Mucosa of rectum (tissue), 2 donors: Measurements from ENCODE around the gene KRTAP13-2.

Experiments used
- H3K27ac ChIP-seq, 2 donors: one replicate each; pipeline ENCODE4 v1.7.0; 2013; ENCODE audit warnings: inconsistent platforms in 2 of 2, low read depth in 2 of 2, low read length in 2 of 2
- H3K27me3 ChIP-seq, 2 donors: one replicate each; pipeline ENCODE4 v1.7.0; 2013; ENCODE audit warnings: low read length in 2 of 2; ENCODE audit not compliant: control insufficient read depth in 2 of 2, insufficient read depth in 2 of 2
- H3K36me3 ChIP-seq, 2 donors: one replicate each; pipeline ENCODE4 v1.7.0; 2013; ENCODE audit warnings: low read length in 2 of 2; ENCODE audit not compliant: control insufficient read depth in 2 of 2, insufficient read depth in 2 of 2
- H3K4me1 ChIP-seq, 2 donors: one replicate each; pipeline ENCODE4 v1.7.0; 2013; ENCODE audit warnings: low read length in 2 of 2, mild to moderate bottlenecking in 1 of 2; ENCODE audit not compliant: control insufficient read depth in 2 of 2, insufficient read depth in 2 of 2
- H3K4me3 ChIP-seq, 2 donors: one replicate each; pipeline ENCODE4 v1.7.0; 2013; ENCODE audit warnings: low read length in 2 of 2
- H3K9ac ChIP-seq, 2 donors: one replicate each; pipeline ENCODE4 v1.7.0; 2013; ENCODE audit warnings: low read length in 2 of 2, low read depth in 1 of 2, mild to moderate bottlenecking in 1 of 2
- H3K9me3 ChIP-seq, 2 donors: one replicate each; pipeline ENCODE4 v1.7.0; 2013; ENCODE audit warnings: low read length in 2 of 2; ENCODE audit not compliant: control insufficient read depth in 2 of 2
- donor health status: healthy.
- donor health status: Normal muscosa, but diverticular disease.

The KRTAP13-2 gene

DNA sequence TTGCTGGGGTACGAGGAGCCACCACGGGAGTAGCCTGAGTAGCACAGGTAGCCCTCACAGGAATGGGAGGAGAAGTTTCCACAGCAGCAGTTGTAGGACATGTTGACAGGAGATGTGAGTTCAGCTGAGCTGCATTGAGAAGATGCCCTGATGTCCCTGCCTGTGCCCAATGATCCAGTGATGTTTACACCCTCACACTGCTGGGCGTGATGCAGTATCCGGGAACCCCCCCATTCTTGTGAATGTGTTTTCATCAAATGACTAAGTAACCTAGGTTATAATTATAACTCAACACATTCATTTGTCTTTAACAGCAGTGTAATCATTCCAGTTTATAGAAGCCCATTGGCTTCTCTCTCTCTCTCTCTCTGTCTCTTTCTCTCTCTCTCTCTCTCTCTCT is 23.6 kb downstream of the KRTAP13-2 start, which contains the start of gene KRTAP23-1:
TSS of gene KRTAP23-1 (minus strand) at position 101 of the 400 bp plus-strand sequence. CDS start at position 101, 0 bp downstream.
- H3K27ac ChIP-seq, result no peak within 1 kb of the TSS
- H3K9ac ChIP-seq, result no peak within 1 kb of the TSS
- no peaks in the 10 kb centered on the region for H3K27me3 ChIP-seq
- H3K36me3 ChIP-seq, result no peaks in the 10 kb centered on the region
- H3K4me3 ChIP-seq, result no peak within 1 kb of the TSS
- no peaks in the 10 kb centered on the region for H3K4me1 ChIP-seq
- H3K9me3 ChIP-seq, result no peaks in the 10 kb centered on the region

DNA sequence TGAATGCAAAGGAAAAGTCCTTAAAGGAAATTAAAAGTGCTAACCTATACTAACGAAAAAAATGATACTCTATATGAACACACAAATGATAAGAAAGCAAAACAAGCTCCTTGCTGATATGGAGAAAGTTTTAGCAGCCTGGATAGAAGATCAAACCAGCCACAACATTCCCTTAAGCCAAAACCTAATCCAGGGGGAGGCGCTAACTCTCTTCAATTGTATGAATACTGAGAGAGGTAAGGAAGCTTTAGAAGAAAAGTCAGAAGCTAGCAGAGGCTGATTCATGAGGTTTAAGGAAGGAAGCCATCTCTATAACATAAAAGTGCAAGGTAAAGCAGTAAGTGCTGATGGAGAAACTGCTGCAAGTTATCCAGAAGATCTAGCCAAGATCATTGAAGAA is 27.1 kb downstream of the KRTAP13-2 start:
- H3K4me1 ChIP-seq, result no peaks in the 10 kb centered on the region
- no peak overlapping the region for H3K9ac ChIP-seq
- no peak overlapping the region for H3K27ac ChIP-seq
- H3K9me3 ChIP-seq, result no peaks in the 10 kb centered on the region
- H3K27me3 ChIP-seq, result no peaks in the 10 kb centered on the region
- H3K36me3 ChIP-seq, result no peaks in the 10 kb centered on the region
- H3K4me3 ChIP-seq, result no peak overlapping the region

DNA sequence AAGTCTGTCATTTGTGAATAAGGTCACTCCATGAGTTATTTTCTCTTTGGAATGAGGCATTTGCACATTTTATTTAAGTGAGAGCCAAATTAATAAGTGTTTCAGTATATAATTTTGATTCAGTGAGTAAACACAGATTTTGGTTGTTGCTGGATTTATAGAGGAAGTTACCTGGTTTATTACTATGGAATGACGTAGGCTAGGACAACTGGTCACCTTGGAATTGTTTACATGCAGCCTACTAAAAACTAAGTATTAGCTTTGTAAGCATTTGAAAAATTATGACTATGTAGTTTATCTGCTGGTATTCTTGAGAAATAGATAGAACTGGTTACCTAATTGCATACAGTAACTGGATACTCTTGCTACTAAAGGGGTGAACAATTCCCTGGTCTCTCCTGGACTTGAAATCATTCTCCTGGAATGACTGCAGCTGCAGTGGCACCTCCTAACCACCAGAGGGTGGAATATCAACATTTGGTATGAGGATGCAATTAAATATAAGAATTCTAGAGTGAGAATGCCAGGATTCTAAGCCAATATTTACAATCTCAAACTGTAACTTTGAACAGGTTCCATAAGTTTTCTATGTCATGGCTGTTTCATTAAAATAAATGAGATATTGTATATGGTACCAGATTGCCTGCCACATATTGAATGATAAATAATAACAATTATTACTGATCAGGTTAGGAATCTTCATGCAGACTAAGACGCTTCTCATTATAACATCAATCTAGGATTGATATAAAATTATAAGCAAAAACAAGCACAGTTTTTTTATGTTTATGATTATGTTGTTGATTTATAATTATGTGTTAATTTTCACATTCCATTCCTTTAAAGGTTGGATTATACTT is 31.1 kb downstream of the KRTAP13-2 start:
- H3K36me3 ChIP-seq, result no peaks in the 10 kb centered on the region
- no peaks in the 10 kb centered on the region for H3K9me3 ChIP-seq
- H3K27ac ChIP-seq, result no peak overlapping the region
- H3K4me1 ChIP-seq, result no peaks in the 10 kb centered on the region
- no peak overlapping the region for H3K4me3 ChIP-seq
- no peaks in the 10 kb centered on the region for H3K27me3 ChIP-seq
- no peak overlapping the region for H3K9ac ChIP-seq

DNA sequence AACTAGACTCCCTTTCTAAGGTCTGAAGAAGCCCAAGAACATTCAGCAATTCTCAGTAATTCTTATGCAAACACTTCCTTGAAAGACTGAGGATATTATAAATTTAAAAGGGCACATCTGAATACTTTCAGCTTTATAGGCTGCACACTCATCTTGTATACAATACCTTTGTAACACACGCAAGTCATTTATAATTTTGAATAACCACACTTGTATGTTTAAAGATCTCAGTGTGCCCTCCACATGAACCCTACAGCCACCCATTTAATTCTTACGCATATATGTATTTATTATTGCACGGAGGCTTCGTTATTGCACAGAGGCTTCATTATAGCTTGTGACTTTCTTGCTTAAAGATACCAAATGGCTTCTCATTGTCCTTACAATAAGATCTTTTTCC is 33.4 kb downstream of the KRTAP13-2 start:
- Histone ChIP-seq H3K9ac (no peak overlapping the region), H3K27me3 (no peaks in the 10 kb centered on the region), H3K4me1 (no peaks in the 10 kb centered on the region), H3K4me3 (no peak overlapping the region), H3K9me3 (no peaks in the 10 kb centered on the region), H3K36me3 (no peaks in the 10 kb centered on the region), H3K27ac (no peak overlapping the region)

DNA sequence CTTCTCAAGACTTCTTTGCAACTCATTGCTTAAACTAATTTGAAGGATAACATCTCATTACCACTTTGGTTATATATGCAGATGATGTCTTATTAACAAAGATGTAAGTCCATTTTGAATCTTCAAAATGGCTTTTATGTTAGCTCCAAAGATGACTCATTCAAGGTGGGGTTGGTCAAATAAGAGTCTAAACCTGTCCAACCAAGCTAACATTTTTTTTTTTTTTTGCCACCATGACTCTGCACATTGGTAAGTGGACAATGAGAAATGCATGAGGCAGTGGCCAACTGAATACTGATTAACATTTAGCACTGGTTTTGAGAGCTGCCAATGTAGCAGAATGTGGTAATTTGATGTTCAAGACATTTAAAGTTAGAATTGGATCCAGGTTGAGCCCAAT is 34.3 kb downstream of the KRTAP13-2 start:
- Histone ChIP-seq H3K4me3 (no peak overlapping the region), H3K27me3 (no peaks in the 10 kb centered on the region), H3K9ac (no peak overlapping the region), H3K4me1 (no peaks in the 10 kb centered on the region), H3K36me3 (no peaks in the 10 kb centered on the region), H3K27ac (no peak overlapping the region), H3K9me3 (no peaks in the 10 kb centered on the region)

DNA sequence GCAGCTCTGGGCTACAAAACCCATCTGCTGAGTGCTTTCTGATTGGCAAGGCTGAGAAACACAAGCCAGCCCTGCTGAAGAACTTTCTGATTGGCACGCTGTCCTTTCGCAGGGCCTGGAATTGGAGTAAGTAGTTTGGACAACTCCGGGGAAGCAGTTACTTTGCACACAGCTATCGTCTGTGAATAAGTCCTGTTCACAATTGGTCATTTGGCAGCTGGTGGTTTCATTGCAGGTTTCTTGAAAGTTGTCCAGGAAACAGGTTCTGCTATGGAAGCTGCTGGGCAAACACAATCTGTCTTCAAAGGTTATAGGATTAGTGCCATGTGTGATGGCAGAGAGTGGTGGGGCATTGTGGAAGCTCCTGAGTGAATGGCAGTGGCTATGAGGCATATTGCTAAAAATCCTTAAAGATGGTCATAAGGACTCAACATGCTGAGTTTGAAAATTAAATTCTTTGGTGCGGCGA is 34.8 kb downstream of the KRTAP13-2 start, which contains the start of gene KRTAP27-1:
TSS of gene KRTAP27-1 (minus strand) at position 419 of the 469 bp plus-strand sequence. CDS start at position 393, 26 bp downstream.
- no peaks in the 10 kb centered on the region for H3K9me3 ChIP-seq
- H3K4me3 ChIP-seq, result no peak within 1 kb of the TSS
- no peaks in the 10 kb centered on the region for H3K4me1 ChIP-seq

DNA sequence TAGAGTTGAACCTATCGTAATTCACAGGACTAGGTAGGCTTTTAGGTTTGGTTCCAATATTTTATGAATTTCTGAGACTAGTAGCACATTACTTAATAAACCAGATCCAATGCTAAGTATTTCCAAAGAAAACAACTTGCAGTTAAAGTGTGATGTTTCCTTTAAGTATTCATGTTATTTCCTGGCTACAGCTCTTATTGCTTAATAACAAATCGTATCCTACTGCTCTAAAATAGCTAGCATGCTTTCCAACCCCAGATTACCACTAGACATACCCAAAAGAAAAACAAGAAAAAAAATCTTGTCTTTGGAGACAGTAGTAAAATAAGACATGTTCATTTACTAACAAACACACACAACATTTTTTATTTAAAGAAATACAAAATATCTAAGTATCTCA is 35.5 kb downstream of the KRTAP13-2 start:
- Histone ChIP-seq H3K27ac (no peak overlapping the region), H3K27me3 (no peaks in the 10 kb centered on the region), H3K4me3 (no peak overlapping the region), H3K4me1 (no peaks in the 10 kb centered on the region), H3K9ac (no peak overlapping the region), H3K9me3 (no peaks in the 10 kb centered on the region), H3K36me3 (no peaks in the 10 kb centered on the region)

More for the DNA sequence above, 34.8 kb downstream of the KRTAP13-2 start, which contains the start of gene KRTAP27-1:
- Histone ChIP-seq H3K27ac (no peak within 1 kb of the TSS), H3K36me3 (no peaks in the 10 kb centered on the region), H3K9ac (no peak within 1 kb of the TSS), H3K27me3 (no peaks in the 10 kb centered on the region)

DNA sequence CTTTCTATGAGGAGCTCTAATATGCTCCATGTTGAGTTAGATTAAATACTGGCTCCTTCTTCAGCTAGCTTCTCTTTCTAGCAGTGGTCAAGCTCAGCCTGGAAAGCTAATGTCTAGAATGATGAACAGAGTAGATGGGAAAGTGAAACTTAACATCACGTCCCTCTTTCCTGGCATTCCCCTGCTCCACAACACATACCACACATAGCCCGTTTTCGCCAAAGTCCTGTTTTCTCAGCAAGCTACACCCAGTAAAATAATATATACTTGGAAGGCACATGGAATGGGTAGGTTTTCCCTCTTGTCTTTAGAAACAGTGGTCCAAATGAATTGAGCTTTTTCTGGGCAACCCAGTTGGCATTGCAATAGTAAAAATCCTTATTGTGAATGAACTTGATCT is 38.3 kb downstream of the KRTAP13-2 start:
- H3K9me3 ChIP-seq, result no peaks in the 10 kb centered on the region
- no peaks in the 10 kb centered on the region for H3K4me1 ChIP-seq
- H3K9ac ChIP-seq, result no peak overlapping the region
- no peaks in the 10 kb centered on the region for H3K27me3 ChIP-seq
- no peak overlapping the region for H3K4me3 ChIP-seq
- no peaks in the 10 kb centered on the region for H3K36me3 ChIP-seq
- H3K27ac ChIP-seq, result no peak overlapping the region

DNA sequence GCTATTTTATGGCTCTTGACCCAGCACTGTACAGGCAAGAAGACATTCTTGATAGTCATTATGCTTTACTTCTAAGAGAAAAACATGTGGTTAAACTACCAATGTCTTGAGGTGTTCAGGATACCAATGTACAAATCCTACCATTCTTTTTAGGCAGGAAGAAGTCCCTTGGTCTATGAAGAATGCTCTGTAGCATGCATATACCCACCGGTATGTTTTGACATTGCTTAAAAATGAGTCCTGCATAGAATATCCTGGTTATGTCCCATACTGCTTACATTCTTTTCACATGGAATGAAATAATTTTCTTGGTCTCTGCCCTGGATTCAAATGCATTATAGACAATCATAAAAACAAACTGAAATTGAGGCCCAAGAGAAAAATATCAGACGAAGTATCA is 39.4 kb downstream of the KRTAP13-2 start:
- Histone ChIP-seq H3K4me3 (no peak overlapping the region), H3K36me3 (no peaks in the 10 kb centered on the region), H3K27me3 (no peaks in the 10 kb centered on the region), H3K4me1 (no peaks in the 10 kb centered on the region), H3K9ac (no peak overlapping the region), H3K9me3 (no peaks in the 10 kb centered on the region), H3K27ac (no peak overlapping the region)

DNA sequence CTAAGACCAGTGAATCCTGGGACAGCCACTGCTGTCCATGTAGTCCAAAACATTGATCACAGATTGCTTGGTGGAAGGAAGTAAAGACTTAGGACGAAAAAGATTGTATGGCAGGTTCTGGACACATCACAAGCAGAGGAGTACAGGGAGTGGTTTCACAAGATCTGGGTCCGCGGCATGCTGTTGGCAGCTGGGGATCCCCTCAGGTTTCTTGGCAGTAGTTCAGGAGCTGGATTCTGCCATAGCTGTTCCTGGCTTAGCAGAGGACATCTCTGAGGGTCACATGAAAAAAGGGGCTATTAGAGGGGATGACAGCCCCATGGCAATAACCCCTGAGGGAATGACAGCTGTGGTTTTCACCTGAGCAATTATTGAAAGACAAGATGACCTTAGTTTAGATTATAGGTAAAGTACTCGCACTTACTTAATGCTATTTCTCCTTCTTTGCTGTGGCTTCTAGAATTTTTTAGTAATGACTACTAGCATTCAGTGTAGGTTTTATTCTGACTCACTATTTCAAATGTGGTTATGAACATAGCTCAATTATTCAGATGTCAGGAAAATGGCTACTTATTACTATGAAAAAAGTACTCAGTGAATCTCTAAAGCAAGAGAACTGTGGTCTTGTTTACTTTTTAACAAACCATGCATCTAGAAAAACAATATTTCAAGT is 42.7 kb downstream of the KRTAP13-2 start:
- H3K36me3 ChIP-seq, result no peaks in the 10 kb centered on the region
- no peak overlapping the region for H3K27ac ChIP-seq
- H3K4me3 ChIP-seq, result no peak overlapping the region
- H3K9me3 ChIP-seq, result peaks cover 0 to 7% of the 10 kb centered on the region in 2 donors
- no peaks in the 10 kb centered on the region for H3K4me1 ChIP-seq
- H3K9ac ChIP-seq, result no peak overlapping the region
- H3K27me3 ChIP-seq, result no peaks in the 10 kb centered on the region
